Mesothelial cell of epicardium (in vitro differentiated cells): ENCODE measurements around the gene ZMYM1. TPM values are rescaled to one million over a fixed set of nuclear protein-coding genes. Genes with fewer than 3 reads are reported as not detected.
A peak's percentile ranks its signal among the peaks of the same experiment; 100 is the strongest.

Experiments used
- DNase-seq, 2 experiments: peaks; one replicate each; pipeline ENCODE4 v3.0.0; 2021; ENCODE audit warnings: low spot score in 2 of 2; ENCODE audit not compliant: unreplicated experiment in 2 of 2
- H3K27ac Mint-ChIP-seq: 2 replicates; pipeline ENCODE4 v1.8.0; 2021; ENCODE audit warnings: mixed read lengths
- H3K27me3 Mint-ChIP-seq: 2 replicates; pipeline ENCODE4 v1.8.0; 2021; ENCODE audit warnings: low read depth, mixed read lengths
- H3K36me3 Mint-ChIP-seq: 2 replicates; pipeline ENCODE4 v1.8.0; 2021; ENCODE audit warnings: mixed read lengths
- H3K4me1 Mint-ChIP-seq: 2 replicates; pipeline ENCODE4 v1.8.0; 2021; ENCODE audit warnings: mixed read lengths
- H3K4me3 Mint-ChIP-seq: 2 replicates; pipeline ENCODE4 v1.8.0; 2021; ENCODE audit warnings: mild to moderate bottlenecking, moderate library complexity, mixed read lengths
- H3K9me3 Mint-ChIP-seq: 2 replicates; pipeline ENCODE4 v1.8.0; 2021; ENCODE audit warnings: mixed read lengths
- total RNA-seq: library from RNA; stranded (reverse); gene quantifications from 3 replicates; pipeline ENCODE4 v1.2.1, GENCODE V29; 2021
- TF ChIP-seq, protein P1 (sequence below): fragments of 200-600 bp; sonication (generic); IDR thresholded peaks from one replicate; pipeline ENCODE4 v1.5.0; 2021; ENCODE audit warnings: antibody characterized with exemption; ENCODE audit not compliant: unreplicated experiment

ZMYM1 gene
- total RNA-seq = 24.1 to 25.1 TPM (median 24.2 TPM) in 3 replicates

- peaks cover 6% of the 10 kb centered on the region for H3K9me3 Mint-ChIP-seq
- peak within 1 kb of the TSS; percentile 100 for H3K27ac Mint-ChIP-seq
- TF ChIP-seq, protein P1, sequence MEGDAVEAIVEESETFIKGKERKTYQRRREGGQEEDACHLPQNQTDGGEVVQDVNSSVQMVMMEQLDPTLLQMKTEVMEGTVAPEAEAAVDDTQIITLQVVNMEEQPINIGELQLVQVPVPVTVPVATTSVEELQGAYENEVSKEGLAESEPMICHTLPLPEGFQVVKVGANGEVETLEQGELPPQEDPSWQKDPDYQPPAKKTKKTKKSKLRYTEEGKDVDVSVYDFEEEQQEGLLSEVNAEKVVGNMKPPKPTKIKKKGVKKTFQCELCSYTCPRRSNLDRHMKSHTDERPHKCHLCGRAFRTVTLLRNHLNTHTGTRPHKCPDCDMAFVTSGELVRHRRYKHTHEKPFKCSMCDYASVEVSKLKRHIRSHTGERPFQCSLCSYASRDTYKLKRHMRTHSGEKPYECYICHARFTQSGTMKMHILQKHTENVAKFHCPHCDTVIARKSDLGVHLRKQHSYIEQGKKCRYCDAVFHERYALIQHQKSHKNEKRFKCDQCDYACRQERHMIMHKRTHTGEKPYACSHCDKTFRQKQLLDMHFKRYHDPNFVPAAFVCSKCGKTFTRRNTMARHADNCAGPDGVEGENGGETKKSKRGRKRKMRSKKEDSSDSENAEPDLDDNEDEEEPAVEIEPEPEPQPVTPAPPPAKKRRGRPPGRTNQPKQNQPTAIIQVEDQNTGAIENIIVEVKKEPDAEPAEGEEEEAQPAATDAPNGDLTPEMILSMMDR = no peak
- H3K4me3 Mint-ChIP-seq = peak within 1 kb of the TSS; percentile 99
- H3K27me3 Mint-ChIP-seq = peaks cover 20% of the 10 kb centered on the region
- peak; percentile 81 to 91 for DNase-seq
- H3K4me1 Mint-ChIP-seq = peaks cover 20% of the 10 kb centered on the region
- peaks cover 12% of the 10 kb centered on the region for H3K36me3 Mint-ChIP-seq
These were observed at the start of gene ZMYM1 for GRCh38 chr1:35079003-35079930. TSS of gene ZMYM1 (plus strand) at chr1:35079385. CDS start at chr1:35093988, 14,603 bp downstream.

GRCh38 chr1:35029761-35030160 is 49.4 kb upstream of the ZMYM1 start:
- H3K36me3 Mint-ChIP-seq = peaks cover 16% of the 10 kb centered on the region
- DNase-seq = no peak
- peaks cover 14% of the 10 kb centered on the region for H3K9me3 Mint-ChIP-seq
- peaks cover 18% of the 10 kb centered on the region for H3K4me1 Mint-ChIP-seq
- no peaks in the 10 kb centered on the region for H3K27me3 Mint-ChIP-seq
- peak overlapping the region; percentile 82 for H3K27ac Mint-ChIP-seq
- TF ChIP-seq, protein P1 = no peak
- H3K4me3 Mint-ChIP-seq = peak overlapping the region; percentile 97

DNA sequence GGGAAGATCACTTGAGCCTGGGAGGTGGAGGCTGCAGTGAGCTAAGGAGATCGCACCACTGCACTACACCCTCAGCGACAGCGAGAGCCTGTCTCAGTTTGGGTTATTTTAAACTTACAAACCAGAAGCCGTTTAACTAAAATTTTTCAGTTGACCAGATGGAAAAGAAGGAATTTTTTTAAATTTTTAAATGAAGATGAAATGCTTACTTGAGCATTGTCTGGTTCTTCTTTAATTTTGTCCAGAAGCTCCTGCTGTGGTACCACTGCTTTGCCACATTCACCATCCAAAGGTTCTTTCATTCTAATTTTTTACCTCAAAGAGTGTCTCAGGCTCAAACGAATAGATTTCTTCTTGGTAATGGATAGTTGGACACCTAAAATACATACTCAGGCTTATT is 48.8 kb upstream of the ZMYM1 start:
- TF ChIP-seq, protein P1 = no peak
- H3K4me1 Mint-ChIP-seq = peaks cover 18% of the 10 kb centered on the region
- peak overlapping the region; percentile 97 for H3K4me3 Mint-ChIP-seq
- DNase-seq = no peak
- H3K36me3 Mint-ChIP-seq = peaks cover 16% of the 10 kb centered on the region
- peaks cover 2% of the 10 kb centered on the region for H3K27me3 Mint-ChIP-seq
- peaks cover 14% of the 10 kb centered on the region for H3K9me3 Mint-ChIP-seq
- peak overlapping the region; percentile 99 for H3K27ac Mint-ChIP-seq

- DNase-seq = no peak
- Mint-ChIP-seq H3K4me3 (peak overlapping the region; percentile 97), H3K27ac (peak overlapping the region; percentile 99), H3K4me1 (peaks cover 18% of the 10 kb centered on the region), H3K36me3 (peaks cover 16% of the 10 kb centered on the region), H3K9me3 (peaks cover 14% of the 10 kb centered on the region), H3K27me3 (peaks cover 4% of the 10 kb centered on the region)
- TF ChIP-seq, protein P1 = no peak
These were observed 48.3 kb upstream of the ZMYM1 start for GRCh38 chr1:35030756-35031446.

DNA sequence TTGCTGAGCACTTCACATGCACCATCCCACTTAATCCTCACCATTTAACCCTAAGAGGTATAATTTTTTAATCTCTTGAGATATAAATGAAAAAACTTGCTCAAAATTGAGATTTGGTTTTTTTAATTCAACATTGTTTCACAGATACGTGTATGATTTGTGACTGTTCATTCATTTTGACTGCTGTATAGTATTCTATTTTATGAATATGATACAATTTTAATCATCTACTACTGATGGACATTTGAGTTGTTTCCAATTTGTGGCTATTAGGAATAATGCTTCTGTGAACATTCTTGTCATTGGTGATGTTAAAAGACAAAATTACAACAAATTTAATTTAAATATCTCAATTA is 46.8 kb upstream of the ZMYM1 start:
- Mint-ChIP-seq H3K4me1 (peaks cover 20% of the 10 kb centered on the region), H3K4me3 (no peak overlapping the region), H3K27me3 (peaks cover 7% of the 10 kb centered on the region), H3K9me3 (peaks cover 14% of the 10 kb centered on the region), H3K36me3 (peaks cover 8% of the 10 kb centered on the region), H3K27ac (no peak overlapping the region)
- TF ChIP-seq, protein P1 = no peak
- DNase-seq = no peak
